Fibroblast of pulmonary artery (primary cell): ENCODE data around the gene MAN2A1.

Experiments
- DNase-seq: peaks from one replicate; pipeline ENCODE4 v3.0.0-alpha.2; 2010; ENCODE audit warnings: low read depth
- H3K4me3 ChIP-seq: replicated peaks from 2 replicates; pipeline ENCODE4 v1.5.1; 2011; ENCODE audit warnings: low read depth, mild to moderate bottlenecking, control low read depth, low read length, moderate library complexity
- TF ChIP-seq, protein P1 (sequence below): IDR thresholded peaks from 2 replicates; pipeline ENCODE4 v1.5.1; 2011; ENCODE audit warnings: mild to moderate bottlenecking, control low read depth, low read length, inconsistent platforms; ENCODE audit errors: missing control alignments

Gene MAN2A1

DNA sequence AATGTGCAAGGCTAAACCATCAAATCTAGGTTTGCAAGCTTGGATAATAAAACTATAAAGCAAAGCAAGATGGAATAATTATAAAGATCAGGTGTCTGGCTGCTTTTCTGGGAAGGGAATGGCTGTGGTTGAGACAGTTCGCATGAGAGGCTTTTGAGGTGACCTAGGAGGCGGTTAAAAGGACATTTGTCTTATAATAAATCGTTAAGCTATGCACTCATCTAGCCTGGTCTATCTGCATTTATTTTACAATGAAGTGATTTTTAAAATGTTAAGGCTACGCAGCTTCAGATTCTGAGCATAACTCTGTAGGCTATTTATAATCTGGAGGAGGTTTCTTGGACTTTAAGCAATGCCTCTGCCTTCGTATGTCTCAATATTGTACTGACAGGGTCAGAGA, 29.4 kb upstream of the MAN2A1 start:
- TF ChIP-seq, protein P1, sequence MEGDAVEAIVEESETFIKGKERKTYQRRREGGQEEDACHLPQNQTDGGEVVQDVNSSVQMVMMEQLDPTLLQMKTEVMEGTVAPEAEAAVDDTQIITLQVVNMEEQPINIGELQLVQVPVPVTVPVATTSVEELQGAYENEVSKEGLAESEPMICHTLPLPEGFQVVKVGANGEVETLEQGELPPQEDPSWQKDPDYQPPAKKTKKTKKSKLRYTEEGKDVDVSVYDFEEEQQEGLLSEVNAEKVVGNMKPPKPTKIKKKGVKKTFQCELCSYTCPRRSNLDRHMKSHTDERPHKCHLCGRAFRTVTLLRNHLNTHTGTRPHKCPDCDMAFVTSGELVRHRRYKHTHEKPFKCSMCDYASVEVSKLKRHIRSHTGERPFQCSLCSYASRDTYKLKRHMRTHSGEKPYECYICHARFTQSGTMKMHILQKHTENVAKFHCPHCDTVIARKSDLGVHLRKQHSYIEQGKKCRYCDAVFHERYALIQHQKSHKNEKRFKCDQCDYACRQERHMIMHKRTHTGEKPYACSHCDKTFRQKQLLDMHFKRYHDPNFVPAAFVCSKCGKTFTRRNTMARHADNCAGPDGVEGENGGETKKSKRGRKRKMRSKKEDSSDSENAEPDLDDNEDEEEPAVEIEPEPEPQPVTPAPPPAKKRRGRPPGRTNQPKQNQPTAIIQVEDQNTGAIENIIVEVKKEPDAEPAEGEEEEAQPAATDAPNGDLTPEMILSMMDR = no peak

DNA sequence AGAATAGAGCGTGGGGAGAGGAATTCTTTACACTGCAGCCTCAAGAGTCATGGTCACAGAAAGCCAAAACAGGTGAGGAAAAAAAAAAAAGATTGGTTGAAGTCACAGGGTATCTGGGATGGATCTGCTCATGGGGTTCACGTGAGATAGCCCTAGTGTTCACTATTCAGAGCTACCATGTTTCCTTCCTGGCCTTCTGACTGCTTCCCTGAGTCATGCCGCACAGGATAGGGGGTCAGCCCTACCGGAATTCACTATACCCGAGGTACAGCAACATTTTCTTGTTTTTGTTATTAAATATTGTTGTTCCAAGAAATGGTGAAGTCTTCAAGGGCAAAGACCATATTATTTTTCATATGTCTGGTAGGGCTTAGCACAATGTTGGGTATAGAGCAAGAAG, 21.5 kb upstream of the MAN2A1 start:
- TF ChIP-seq, protein P1 = no peak
- no peak overlapping the region for H3K4me3 ChIP-seq
- DNase-seq = no peak

More for the DNA sequence above, 29.4 kb upstream of the MAN2A1 start:
- DNase-seq = no peak
- no peak overlapping the region for H3K4me3 ChIP-seq

DNA sequence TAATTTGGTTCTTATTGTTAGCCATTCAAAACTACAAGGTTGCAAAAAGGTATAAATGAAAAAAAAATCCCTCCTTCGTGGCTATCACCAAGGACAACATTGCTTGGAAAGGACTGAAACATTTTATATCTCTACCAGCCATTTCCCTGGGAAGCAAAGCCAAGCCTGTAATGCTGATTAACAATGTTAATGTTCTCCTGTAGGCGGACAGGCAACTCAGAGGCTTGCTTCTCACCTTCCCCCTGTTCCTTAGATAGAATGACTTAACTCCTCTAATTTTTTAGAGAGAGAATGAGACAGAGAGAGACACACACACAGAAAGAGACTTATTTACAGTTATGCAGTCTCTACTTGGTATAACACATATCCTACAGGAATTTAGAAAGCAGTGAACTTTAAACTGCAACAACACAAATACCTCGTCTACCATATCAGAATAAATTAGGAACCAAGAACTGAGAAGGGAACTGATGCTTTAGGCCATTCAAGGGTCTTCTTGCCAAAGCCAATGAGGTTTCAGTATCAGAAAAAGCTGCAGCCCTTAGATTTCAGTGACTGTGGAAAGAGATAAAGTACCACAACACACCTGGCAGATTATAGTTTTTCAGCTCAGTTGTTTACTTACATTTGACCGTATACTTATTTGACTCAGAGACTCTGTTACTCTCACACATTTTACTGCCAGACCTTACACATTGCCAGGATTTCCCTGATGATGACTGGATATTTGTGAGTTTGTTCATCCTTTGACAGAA, 20.9 kb upstream of the MAN2A1 start:
- no peak for DNase-seq
- no peak overlapping the region for H3K4me3 ChIP-seq
- TF ChIP-seq, protein P1 = no peak

DNA sequence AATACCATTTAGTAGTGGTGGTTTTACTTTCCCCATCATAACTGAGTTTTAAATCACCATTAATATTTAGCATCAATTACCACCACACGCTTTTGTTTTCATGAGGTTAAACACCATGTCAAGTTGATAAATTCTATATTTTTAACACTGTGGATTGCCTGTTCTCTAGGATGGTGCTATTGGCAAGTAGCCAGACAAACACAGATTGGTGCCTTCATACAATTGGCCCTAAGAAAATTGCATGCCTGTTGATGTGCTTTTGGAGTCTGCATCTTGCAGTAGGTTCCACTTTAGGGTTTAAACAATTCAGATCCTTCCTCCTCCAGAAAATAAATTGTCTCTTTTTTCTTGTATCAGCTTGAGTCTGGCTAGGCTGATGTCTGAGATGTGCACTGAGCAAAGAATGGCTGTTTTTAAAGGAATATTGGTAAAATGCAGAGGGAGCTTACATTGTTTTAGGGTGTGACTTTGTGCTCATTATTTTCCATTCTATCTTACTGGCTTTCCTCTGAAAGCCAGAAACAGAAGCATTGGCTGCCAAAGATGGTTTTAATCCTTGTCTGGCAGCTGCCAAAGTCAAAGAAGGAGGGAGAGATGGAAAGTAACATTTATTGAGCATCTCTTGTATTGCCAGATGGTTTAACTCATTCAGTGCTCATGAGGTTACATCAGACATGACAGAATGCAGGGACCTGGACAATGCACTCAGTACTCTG, 19.6 kb upstream of the MAN2A1 start:
- H3K4me3 ChIP-seq = no peak overlapping the region
- DNase-seq = no peak
- TF ChIP-seq, protein P1 = no peak

DNA sequence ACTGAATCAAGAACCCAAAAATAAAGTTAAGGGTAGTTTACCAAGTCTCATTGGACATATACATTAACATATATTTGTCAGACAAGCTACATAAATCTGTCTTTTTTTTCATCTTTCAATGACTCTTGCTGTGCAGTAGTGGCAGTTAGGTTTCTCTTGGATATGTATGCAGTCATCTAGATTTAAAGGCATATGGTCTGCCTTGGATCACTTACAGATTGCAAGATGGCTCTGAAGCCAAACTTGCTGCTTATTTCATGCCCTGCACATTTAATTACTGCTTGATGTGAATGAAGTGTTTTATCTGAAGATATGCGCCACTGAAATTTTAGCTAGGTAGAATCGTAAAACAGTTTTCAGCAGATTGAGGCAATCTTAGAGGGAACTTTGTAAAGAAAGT, 18.6 kb upstream of the MAN2A1 start:
- TF ChIP-seq, protein P1 = no peak
- no peak for DNase-seq
- H3K4me3 ChIP-seq = no peak overlapping the region

DNA sequence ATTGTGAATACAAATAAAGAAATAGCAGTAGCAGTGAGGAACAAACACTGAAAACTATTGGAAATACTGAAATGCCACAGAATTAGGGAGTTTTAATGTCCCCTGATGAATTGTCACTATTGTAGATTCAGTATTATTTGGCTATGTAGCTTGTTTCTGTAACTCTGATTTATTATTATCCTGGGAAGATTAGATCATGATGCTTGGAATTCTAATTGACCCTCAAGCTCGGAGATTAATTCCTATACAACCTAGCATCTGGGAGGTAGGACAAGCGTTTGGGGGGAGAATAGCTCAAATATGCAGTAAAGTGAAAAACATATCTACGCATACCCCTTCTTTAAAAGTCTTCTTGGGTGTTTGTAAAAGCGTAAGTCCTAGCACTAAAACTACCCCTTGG, 15.1 kb upstream of the MAN2A1 start:
- H3K4me3 ChIP-seq = no peak overlapping the region
- TF ChIP-seq, protein P1 = no peak
- DNase-seq = no peak
